GM12872 (cell line): ENCODE measurements around the gene CALHM2.

Experiments
- TF ChIP-seq, protein P1 (sequence below): IDR thresholded peaks from 3 replicates; pipeline ENCODE4 v1.5.1; 2011; ENCODE audit warnings: low read depth, mild to moderate bottlenecking, low read length, moderate library complexity; ENCODE audit not compliant: insufficient read depth

CALHM2 gene

GRCh38 chr10:103452506-103453230, 498 bp upstream of the CALHM2 start:
- TF ChIP-seq, protein P1, sequence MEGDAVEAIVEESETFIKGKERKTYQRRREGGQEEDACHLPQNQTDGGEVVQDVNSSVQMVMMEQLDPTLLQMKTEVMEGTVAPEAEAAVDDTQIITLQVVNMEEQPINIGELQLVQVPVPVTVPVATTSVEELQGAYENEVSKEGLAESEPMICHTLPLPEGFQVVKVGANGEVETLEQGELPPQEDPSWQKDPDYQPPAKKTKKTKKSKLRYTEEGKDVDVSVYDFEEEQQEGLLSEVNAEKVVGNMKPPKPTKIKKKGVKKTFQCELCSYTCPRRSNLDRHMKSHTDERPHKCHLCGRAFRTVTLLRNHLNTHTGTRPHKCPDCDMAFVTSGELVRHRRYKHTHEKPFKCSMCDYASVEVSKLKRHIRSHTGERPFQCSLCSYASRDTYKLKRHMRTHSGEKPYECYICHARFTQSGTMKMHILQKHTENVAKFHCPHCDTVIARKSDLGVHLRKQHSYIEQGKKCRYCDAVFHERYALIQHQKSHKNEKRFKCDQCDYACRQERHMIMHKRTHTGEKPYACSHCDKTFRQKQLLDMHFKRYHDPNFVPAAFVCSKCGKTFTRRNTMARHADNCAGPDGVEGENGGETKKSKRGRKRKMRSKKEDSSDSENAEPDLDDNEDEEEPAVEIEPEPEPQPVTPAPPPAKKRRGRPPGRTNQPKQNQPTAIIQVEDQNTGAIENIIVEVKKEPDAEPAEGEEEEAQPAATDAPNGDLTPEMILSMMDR = no peak

DNA sequence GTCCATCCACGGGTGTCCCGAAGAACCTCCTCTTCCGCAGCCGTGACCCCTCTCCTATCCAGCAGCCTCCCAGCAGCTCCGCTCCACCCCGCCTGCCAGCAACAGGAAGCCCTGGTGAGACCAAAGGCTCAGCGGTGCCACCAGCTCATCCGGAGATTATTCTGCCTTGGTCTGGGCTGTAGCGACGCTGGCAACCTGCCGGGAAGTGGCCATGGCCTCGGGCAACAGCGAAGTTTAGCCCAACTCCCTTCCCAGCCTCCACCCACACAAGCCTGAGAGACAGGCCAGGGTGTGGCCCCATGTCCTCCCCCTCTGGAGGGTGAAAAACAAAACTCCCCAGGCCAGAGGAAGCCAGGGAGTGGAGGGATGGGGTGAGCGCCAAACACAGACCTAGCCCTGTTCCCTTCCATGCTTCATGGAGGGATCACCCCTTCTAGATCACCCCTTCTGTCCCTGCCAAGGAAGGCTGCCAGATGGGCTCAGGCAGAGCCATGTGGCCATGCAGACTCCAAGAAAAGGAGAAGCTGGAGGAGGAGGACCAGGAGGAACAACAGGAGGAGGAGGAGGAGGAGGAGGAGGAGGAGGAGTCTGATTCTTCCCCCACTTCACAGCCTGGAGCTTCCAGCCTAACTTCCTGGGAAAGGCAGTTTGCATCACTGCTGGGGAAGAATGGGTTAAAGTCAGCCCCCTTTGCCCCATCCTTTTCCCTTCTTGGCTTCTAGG, 918 bp downstream of the CALHM2 start:
- TF ChIP-seq, protein P1 = no peak

- TF ChIP-seq, protein P1 = no peak
Measured at GRCh38 chr10:103450201-103450695, 1.9 kb downstream of the CALHM2 start.

DNA sequence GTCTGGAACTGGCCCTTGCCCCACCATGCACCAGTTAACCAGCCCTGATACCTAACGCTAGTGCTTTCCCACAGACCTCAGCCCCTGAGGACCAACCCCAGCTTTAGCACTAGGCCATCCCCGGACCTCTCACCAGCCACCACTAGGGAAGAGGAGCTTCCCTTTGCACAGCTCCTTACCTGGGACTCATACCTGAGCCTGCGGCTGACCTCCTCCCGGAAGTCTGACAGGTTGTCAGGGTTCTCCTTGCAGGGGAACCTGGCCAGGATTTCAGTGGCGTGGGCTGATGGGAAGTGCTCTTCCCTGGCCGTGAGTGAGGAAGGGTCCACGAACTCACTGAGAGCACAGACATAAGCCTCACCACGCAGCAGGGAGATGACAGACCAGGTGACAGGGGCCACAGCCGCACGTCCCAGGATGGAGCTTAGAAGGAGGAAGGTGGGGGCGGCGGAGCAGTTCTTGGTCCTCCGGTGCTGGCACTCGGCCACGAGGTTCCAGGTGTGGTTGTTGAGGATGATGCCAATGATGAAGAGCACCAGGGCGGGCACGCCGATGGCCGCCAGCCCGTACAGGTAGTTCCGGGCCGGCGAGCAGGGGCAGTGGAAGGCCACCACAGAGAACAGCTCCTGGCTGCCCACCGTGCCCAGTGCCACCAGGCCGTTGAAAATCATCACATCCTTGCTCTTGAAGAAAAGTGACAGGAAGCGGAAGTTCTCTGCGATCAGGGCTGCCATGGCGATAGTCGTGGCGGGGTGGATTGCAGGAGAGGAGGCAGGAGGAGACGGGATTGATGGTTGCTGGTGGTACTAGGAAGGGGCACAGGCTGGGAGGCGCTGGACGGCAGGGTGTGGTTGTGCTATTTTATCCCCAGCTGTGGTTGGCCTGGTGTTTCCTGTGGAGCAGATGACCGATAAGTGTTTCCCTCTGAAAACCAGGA, 2.7 kb downstream of the CALHM2 start:
- TF ChIP-seq, protein P1 = no peak

- TF ChIP-seq, protein P1 = no peak
Measured at GRCh38 chr10:103448746-103449145, 3.4 kb downstream of the CALHM2 start.

GRCh38 chr10:103447187-103447586, 5.0 kb downstream of the CALHM2 start:
- TF ChIP-seq, protein P1 = no peak
